ENCODE measurements around the gene GPD2.

Gene GPD2

DNA sequence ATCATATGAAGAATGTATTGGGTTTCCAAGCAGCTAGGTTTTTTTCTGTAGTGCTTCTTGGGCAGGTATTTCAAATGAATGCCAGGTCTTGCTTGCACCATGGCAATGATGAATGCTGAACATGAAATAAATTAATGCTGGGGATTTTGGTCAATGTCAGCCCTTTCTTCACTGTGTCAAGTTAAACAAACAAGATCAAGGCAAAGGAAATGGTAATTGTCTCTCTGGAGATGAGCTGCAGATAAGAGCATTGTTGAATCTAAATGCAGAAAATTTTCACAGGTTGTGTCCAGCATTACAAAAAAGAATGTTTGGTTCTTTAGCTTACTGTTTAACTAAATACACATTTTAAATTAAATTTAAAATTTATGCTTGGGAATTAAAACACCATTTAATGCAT, 144.3 kb downstream of the GPD2 start:
- no peak overlapping the region for H3K4me3 ChIP-seq (ENCODE audit: low read depth, low read length)
- no peak for DNase-seq (ENCODE audit: low read depth)
- TF ChIP-seq, protein P1, sequence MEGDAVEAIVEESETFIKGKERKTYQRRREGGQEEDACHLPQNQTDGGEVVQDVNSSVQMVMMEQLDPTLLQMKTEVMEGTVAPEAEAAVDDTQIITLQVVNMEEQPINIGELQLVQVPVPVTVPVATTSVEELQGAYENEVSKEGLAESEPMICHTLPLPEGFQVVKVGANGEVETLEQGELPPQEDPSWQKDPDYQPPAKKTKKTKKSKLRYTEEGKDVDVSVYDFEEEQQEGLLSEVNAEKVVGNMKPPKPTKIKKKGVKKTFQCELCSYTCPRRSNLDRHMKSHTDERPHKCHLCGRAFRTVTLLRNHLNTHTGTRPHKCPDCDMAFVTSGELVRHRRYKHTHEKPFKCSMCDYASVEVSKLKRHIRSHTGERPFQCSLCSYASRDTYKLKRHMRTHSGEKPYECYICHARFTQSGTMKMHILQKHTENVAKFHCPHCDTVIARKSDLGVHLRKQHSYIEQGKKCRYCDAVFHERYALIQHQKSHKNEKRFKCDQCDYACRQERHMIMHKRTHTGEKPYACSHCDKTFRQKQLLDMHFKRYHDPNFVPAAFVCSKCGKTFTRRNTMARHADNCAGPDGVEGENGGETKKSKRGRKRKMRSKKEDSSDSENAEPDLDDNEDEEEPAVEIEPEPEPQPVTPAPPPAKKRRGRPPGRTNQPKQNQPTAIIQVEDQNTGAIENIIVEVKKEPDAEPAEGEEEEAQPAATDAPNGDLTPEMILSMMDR (conservative IDR thresholded peaks at IDR 0.05; ENCODE audit: low read depth, low read length) = no peak

DNA sequence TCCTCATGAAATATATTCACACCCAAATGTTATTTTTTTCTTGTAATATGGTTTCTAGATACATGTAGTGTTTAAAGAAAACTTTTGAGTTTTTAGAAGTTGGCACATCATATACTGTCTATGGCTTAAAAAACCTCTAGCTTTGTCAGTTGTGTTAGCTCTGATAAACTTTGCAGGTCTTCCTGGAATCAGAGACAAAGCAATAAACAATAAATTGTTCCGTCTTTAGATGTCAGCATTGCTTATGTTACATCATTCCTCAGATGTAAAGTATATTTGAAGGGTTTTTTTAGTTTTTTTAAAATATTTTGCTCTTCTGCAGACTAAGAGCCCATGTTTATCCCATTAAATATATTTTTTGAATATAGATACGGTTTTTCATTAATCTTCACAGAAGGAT, 145.1 kb downstream of the GPD2 start:
- DNase-seq (ENCODE audit: low read depth) = no peak
- TF ChIP-seq, protein P1 (conservative IDR thresholded peaks at IDR 0.05; ENCODE audit: low read depth, low read length) = no peak
- no peak overlapping the region for H3K4me3 ChIP-seq (ENCODE audit: low read depth, low read length)

DNA sequence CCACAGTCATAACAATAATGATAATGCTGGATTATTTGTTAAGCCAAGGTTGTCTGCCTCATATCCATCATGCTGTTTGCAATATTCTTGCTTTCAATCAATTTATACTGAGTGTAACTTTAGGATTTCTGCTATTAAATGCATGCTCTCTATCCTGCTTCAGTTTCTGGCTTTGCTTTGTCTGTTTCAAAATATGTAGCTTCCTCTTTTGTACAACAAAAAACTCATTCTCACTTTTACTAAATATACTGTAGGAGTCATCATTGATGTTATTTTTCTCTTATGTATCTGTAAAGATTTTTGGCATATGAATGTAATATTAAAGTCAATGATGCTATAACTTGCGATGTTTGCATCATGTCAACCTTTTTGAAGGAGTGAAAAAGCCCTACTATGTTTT, 149.3 kb downstream of the GPD2 start:
- no peak for DNase-seq (ENCODE audit: low read depth)
- TF ChIP-seq, protein P1 (conservative IDR thresholded peaks at IDR 0.05; ENCODE audit: low read depth, low read length) = no peak

DNA sequence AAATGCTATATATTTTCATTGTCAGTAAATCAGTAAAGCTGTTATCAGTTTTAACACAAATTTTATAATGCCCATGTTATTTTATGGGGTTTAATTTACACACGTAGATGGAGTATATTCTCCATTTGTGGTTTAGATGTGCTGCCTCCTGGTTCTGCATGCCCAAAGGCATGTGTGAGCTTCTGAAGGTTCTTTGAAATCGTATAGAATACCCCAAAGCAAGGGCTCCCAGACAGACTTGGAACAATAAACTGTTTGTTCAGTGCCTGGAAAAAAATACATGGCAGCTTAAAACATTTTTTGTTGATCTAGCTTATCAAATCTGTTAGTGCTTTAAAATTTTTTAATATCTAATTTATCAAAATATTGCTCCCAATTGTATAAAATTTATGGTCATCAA, 150.4 kb downstream of the GPD2 start:
- TF ChIP-seq, protein P1 (conservative IDR thresholded peaks at IDR 0.05; ENCODE audit: low read depth, low read length) = no peak
- no peak overlapping the region for H3K4me3 ChIP-seq (ENCODE audit: low read depth, low read length)
- no peak for DNase-seq (ENCODE audit: low read depth)

More for the DNA sequence above, 149.3 kb downstream of the GPD2 start:
- no peak overlapping the region for H3K4me3 ChIP-seq (ENCODE audit: low read depth, low read length)

DNA sequence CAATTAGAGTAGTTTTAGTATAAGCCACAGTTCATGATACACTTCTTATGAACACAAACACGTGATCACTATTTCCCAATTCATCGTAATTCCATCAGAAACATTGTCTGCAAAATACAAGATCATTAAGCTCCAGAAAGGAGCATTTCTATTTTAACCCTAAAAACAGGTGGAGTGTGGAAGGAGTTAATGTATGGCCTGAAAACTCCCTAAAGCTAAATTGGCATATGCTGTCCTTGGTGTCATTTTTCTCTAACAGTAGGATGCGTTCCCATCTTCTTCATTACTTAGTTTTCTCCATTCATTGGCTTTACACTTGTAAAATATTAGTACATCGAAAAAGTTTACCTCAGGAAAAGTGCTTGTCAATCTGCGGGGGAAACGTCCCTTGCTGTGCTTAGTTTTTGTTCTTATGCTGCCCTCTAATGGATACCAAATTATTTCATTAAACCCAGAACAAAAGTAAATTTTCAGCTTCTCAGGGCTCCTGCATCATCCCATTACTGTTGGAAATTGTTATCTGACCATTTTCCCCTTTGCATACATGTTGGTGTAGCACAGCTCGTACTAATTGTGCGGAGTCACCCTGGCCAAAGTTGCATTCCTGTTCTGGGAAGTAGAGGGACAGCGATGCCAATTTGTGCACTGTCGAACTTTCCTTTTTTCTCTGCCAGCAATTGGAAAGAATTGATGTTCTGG, 153.4 kb downstream of the GPD2 start:
- H3K4me3 ChIP-seq (ENCODE audit: low read depth, low read length) = no peak overlapping the region
- DNase-seq (ENCODE audit: low read depth) = peak; percentile 78
- TF ChIP-seq, protein P1 (conservative IDR thresholded peaks at IDR 0.05; ENCODE audit: low read depth, low read length) = peak; percentile 67

DNA sequence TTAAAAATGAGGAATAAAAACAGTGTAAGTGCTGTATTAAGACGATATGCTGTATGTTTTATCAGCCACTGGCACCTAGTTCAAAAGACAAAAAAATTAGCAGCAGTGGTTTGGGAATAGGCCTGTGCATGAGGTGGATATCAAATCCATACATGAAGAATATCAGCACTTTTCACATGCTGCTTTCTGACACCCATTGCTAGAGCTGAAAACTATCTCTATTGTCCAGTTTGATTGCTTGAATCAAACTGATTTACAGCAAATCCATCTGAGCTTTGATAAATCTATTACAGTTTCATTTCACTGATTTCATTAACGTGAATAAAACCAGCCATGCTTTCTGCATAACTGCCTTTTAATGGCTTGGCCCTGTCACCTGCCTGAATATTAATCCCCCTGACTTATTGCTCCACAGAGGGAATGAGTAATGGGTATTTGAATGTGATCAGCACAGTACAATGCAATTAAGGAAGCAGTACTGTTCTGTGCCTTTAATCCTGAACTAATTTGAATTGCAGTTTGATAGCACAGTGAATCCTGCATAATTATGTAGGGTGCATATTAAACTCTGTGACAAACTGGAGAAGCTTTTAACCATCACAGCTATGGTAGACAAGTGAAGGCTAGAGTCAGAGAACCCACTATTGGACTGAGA, 154.0 kb downstream of the GPD2 start:
- TF ChIP-seq, protein P1 (conservative IDR thresholded peaks at IDR 0.05; ENCODE audit: low read depth, low read length) = no peak
- DNase-seq (ENCODE audit: low read depth) = no peak
- H3K4me3 ChIP-seq (ENCODE audit: low read depth, low read length) = no peak overlapping the region
